ENCODE data around the gene ABLIM3.

GRCh38 chr5:149141224-149141956 is at the start of gene ABLIM3:
- TF ChIP-seq CTCF (IDR thresholded peaks at IDR 0.05): peak; percentile 91 to 99 (median 95)
- TF ChIP-seq POLR2A (IDR thresholded peaks at IDR 0.05): peak in 1 of 2 donors; percentile 43
